ENCODE results near the gene NMUR1.

GRCh38 chr2:231532756-231533035, 2.5 kb upstream of the NMUR1 start:
- TF ChIP-seq CTCF (IDR thresholded peaks at IDR 0.05), result no peak
- no peak for TF ChIP-seq MAFK (IDR thresholded peaks at IDR 0.05; ENCODE audit: partially characterized antibody)
- TF ChIP-seq ZNF302 (CRISPR knock-in tag; IDR thresholded peaks at IDR 0.05), result no peak
- TF ChIP-seq POLR2A (IDR thresholded peaks at IDR 0.05; ENCODE audit: low read length), result no peak
- TF ChIP-seq EP300 (IDR thresholded peaks at IDR 0.05), result no peak
- no peak for TF ChIP-seq JUN (IDR thresholded peaks at IDR 0.05)
- TF ChIP-seq KDM1A (IDR thresholded peaks at IDR 0.05; ENCODE audit: low read depth), result no peak
- TF ChIP-seq RAD21 (conservative IDR thresholded peaks at IDR 0.05 in 1 of 2, IDR thresholded peaks at IDR 0.05 in 1 of 2), result no peak
- no peak for TF ChIP-seq FOXS1 (CRISPR knock-in tag; IDR thresholded peaks at IDR 0.05)
- TF ChIP-seq MYC (IDR thresholded peaks at IDR 0.05; ENCODE audit: borderline replicate concordance, low read length), result no peak
- no peak for TF ChIP-seq HDAC2 (IDR thresholded peaks at IDR 0.05)
- no peak for TF ChIP-seq ZFP36 (IDR thresholded peaks at IDR 0.05; ENCODE audit: borderline replicate concordance, partially characterized antibody)
- no peak for TF ChIP-seq CEBPB (IDR thresholded peaks at IDR 0.05)
- TF ChIP-seq JUNB (IDR thresholded peaks at IDR 0.05), result no peak

Data from A549 (cell line).